ENCODE results near the gene PTX4.

The PTX4 gene

GRCh38 chr16:1530883-1531637 is 42.3 kb upstream of the PTX4 start:
- H3K4me3 ChIP-seq (replicated peaks; ENCODE audit: low read depth, low read length) = no peak overlapping the region
- DNase-seq (ENCODE audit: extremely low read depth, insufficient read length) = no peak
- no peaks in the 10 kb centered on the region for H3K36me3 ChIP-seq (ENCODE audit: control insufficient read depth, insufficient read depth, low read length)
- H3K27me3 ChIP-seq (replicated peaks; ENCODE audit: control insufficient read depth, insufficient read depth, low read length) = no peaks in the 10 kb centered on the region; the same call in 1 of the 2 replicates
- no peak for TF ChIP-seq CTCF (IDR thresholded peaks at IDR 0.05; ENCODE audit: insufficient read depth, low read length, poor library complexity, severe bottlenecking)

- H3K36me3 ChIP-seq (ENCODE audit: control insufficient read depth, insufficient read depth, low read length) = no peaks in the 10 kb centered on the region
- DNase-seq (ENCODE audit: extremely low read depth, insufficient read length) = no peak
- no peaks in the 10 kb centered on the region; the same call in 1 of the 2 replicates for H3K27me3 ChIP-seq (replicated peaks; ENCODE audit: control insufficient read depth, insufficient read depth, low read length)
- no peak for TF ChIP-seq CTCF (IDR thresholded peaks at IDR 0.05; ENCODE audit: insufficient read depth, low read length, poor library complexity, severe bottlenecking)
- H3K4me3 ChIP-seq (replicated peaks; ENCODE audit: low read depth, low read length) = no peak overlapping the region
Measured at GRCh38 chr16:1530349-1530882, 41.7 kb upstream of the PTX4 start.

- DNase-seq (ENCODE audit: extremely low read depth, insufficient read length) = no peak
- no peak for TF ChIP-seq CTCF (IDR thresholded peaks at IDR 0.05; ENCODE audit: insufficient read depth, low read length, poor library complexity, severe bottlenecking)
- H3K4me3 ChIP-seq (replicated peaks; ENCODE audit: low read depth, low read length) = no peak overlapping the region
- no peaks in the 10 kb centered on the region for H3K36me3 ChIP-seq (ENCODE audit: control insufficient read depth, insufficient read depth, low read length)
- no peaks in the 10 kb centered on the region; the same call in 1 of the 2 replicates for H3K27me3 ChIP-seq (replicated peaks; ENCODE audit: control insufficient read depth, insufficient read depth, low read length)
Measured at GRCh38 chr16:1528921-1529537, 40.3 kb upstream of the PTX4 start.

- no peak overlapping the region for H3K4me3 ChIP-seq (replicated peaks; ENCODE audit: low read depth, low read length)
- H3K27me3 ChIP-seq (replicated peaks; ENCODE audit: control insufficient read depth, insufficient read depth, low read length) = no peaks in the 10 kb centered on the region; the same call in 1 of the 2 replicates
- TF ChIP-seq CTCF (IDR thresholded peaks at IDR 0.05; ENCODE audit: insufficient read depth, low read length, poor library complexity, severe bottlenecking) = no peak
- no peak for DNase-seq (ENCODE audit: extremely low read depth, insufficient read length)
- H3K36me3 ChIP-seq (ENCODE audit: control insufficient read depth, insufficient read depth, low read length) = no peaks in the 10 kb centered on the region
Measured at GRCh38 chr16:1527836-1528811, 39.4 kb upstream of the PTX4 start.
